SK-N-SH treated with all-trans-retinoic acid at 6 μM for 48 hours (cell line): ENCODE data around the gene C2CD4C.

Experiments
- ATAC-seq: fragments of 200-7000 bp; cut with Tn5 transposase; 3 replicates; pipeline ENCODE4 v1.9.1; 2020; ENCODE audit warnings: mild to moderate bottlenecking, moderate library complexity
- ARNTL ChIP-seq: fragments of 450-650 bp; formaldehyde crosslinking; IDR thresholded peaks from 2 replicates; pipeline ENCODE4 v1.5.0; 2020; ENCODE audit warnings: low read depth, mild to moderate bottlenecking, moderate library complexity, borderline replicate concordance
- BACH2 ChIP-seq: fragments of 250-450 bp; sonication (Bioruptor Pico); IDR thresholded peaks from 2 replicates; pipeline ENCODE4 v1.9.0; 2021; ENCODE audit warnings: mild to moderate bottlenecking, borderline replicate concordance
- CSDC2 ChIP-seq: fragments of 250-450 bp; sonication (Bioruptor Pico); IDR thresholded peaks from 2 replicates; pipeline ENCODE4 v1.5.0; 2020; ENCODE audit warnings: mild to moderate bottlenecking, moderate library complexity
- ESRRG ChIP-seq: fragments of 250-450 bp; sonication (Bioruptor Pico); IDR thresholded peaks from 2 replicates; pipeline ENCODE4 v1.6.1; 2021; ENCODE audit warnings: mild to moderate bottlenecking
- GLIS3 ChIP-seq: fragments of 250-450 bp; sonication (Bioruptor Pico); IDR thresholded peaks from 2 replicates; pipeline ENCODE4 v1.5.0; 2020; ENCODE audit warnings: mild to moderate bottlenecking, moderate library complexity
- ISL1 ChIP-seq: fragments of 250-450 bp; sonication (Bioruptor Pico); IDR thresholded peaks from 2 replicates; pipeline ENCODE4 v2.1.2; 2022; ENCODE audit warnings: mild to moderate bottlenecking, moderate library complexity
- OSR1 ChIP-seq: fragments of 250-450 bp; sonication (Bioruptor Pico); IDR thresholded peaks from 2 replicates; pipeline ENCODE4 v1.8.0; 2022; ENCODE audit warnings: moderate library complexity, mild to moderate bottlenecking, inconsistent platforms
- PPARA ChIP-seq: fragments of 250-450 bp; sonication (Bioruptor Pico); IDR thresholded peaks from 2 replicates; pipeline ENCODE4 v1.5.0; 2020; ENCODE audit warnings: mild to moderate bottlenecking, borderline replicate concordance
- RARB ChIP-seq: fragments of 250-450 bp; sonication (Bioruptor Pico); IDR thresholded peaks from 2 replicates; pipeline ENCODE4 v1.8.0; 2021; ENCODE audit warnings: mild to moderate bottlenecking, moderate library complexity
- TCF4 ChIP-seq: fragments of 250-450 bp; sonication (Bioruptor Pico); IDR thresholded peaks from 2 replicates; pipeline ENCODE4 v1.8.0; 2021; ENCODE audit warnings: mild to moderate bottlenecking, moderate library complexity, borderline replicate concordance
- TOX ChIP-seq: fragments of 250-450 bp; sonication (Bioruptor Pico); IDR thresholded peaks from 2 replicates; pipeline ENCODE4 v1.8.0; 2021; ENCODE audit warnings: mild to moderate bottlenecking, moderate library complexity, borderline replicate concordance
- ZC3H10 ChIP-seq: fragments of 250-450 bp; sonication (Bioruptor Pico); IDR thresholded peaks from 2 replicates; pipeline ENCODE4 v1.5.1; 2021; ENCODE audit warnings: mild to moderate bottlenecking, moderate library complexity
- ZFP3 ChIP-seq: fragments of 250-450 bp; sonication (Bioruptor Pico); IDR thresholded peaks from 2 replicates; pipeline ENCODE4 v1.5.0; 2020; ENCODE audit warnings: mild to moderate bottlenecking, moderate library complexity
- ZNF565 ChIP-seq: fragments of 450-650 bp; formaldehyde crosslinking; conservative IDR thresholded peaks from 2 replicates; pipeline ENCODE4 v1.5.0; 2020; ENCODE audit warnings: low read depth, mild to moderate bottlenecking, moderate library complexity
- ZNF70 ChIP-seq: fragments of 450-650 bp; formaldehyde crosslinking; IDR thresholded peaks from 2 replicates; pipeline ENCODE4 v1.5.0; 2020; ENCODE audit warnings: mild to moderate bottlenecking, moderate library complexity
- ZNF8 ChIP-seq: fragments of 450-650 bp; formaldehyde crosslinking; IDR thresholded peaks from 2 replicates; pipeline ENCODE4 v1.5.0; 2020; ENCODE audit warnings: mild to moderate bottlenecking, moderate library complexity
- TF ChIP-seq, protein P1 (sequence below): fragments of 250-450 bp; sonication (Bioruptor Pico); IDR thresholded peaks from 2 replicates; pipeline ENCODE4 v1.5.1; 2021; ENCODE audit warnings: mild to moderate bottlenecking, moderate library complexity
- TF ChIP-seq, protein P2 (sequence below): fragments of 250-450 bp; sonication (Bioruptor Pico); IDR thresholded peaks from 2 replicates; pipeline ENCODE4 v1.5.0; 2020; ENCODE audit warnings: mild to moderate bottlenecking, moderate library complexity
- TF ChIP-seq, protein P3 (sequence below): fragments of 250-450 bp; sonication (Bioruptor Pico); IDR thresholded peaks from 2 replicates; pipeline ENCODE4 v1.8.0; 2021; ENCODE audit warnings: low read depth, mild to moderate bottlenecking, moderate library complexity, borderline replicate concordance
- TF ChIP-seq, protein P4 (sequence below): fragments of 250-450 bp; sonication (Bioruptor Pico); IDR thresholded peaks from 2 replicates; pipeline ENCODE4 v1.8.0; 2020; ENCODE audit warnings: mild to moderate bottlenecking, moderate library complexity, borderline replicate concordance

Gene C2CD4C

DNA sequence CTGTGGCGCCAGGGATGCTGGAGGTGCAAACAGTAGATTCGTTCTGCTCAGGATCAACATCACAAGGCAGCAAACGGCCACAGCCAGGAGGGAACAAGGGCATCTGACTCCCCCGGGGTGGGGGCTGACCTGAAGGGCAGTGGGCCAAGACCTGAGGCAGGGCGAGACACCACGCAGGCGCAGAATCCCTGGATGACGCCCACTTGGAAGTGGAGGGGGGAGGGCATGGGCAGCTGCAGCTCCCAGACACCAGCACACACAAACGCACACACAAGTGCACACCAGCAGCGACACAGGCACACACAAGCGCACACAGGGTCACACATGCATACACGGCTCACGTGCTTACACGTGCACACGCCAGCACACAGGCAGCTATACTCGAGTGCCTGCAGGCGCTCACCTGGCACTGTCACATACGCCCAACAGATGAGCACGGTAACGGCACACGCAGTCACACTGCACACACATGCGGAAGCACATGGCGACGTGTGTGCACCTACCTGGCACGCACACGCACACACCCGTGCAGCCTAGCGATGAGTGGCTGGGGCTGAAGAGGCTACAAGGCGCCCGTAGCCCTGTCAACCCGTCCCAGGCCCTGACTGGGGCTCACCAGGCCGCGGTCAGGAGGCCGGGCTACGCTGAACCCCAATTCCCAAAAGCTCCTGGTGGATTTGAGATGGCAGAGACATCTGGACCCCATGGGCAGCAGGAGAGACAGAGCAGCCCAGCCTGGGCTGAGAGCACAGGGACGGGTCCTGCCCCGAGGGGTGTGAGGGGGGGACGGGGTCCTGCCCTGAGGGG, 5.5 kb downstream of the C2CD4C start:
- no peak for ATAC-seq

DNA sequence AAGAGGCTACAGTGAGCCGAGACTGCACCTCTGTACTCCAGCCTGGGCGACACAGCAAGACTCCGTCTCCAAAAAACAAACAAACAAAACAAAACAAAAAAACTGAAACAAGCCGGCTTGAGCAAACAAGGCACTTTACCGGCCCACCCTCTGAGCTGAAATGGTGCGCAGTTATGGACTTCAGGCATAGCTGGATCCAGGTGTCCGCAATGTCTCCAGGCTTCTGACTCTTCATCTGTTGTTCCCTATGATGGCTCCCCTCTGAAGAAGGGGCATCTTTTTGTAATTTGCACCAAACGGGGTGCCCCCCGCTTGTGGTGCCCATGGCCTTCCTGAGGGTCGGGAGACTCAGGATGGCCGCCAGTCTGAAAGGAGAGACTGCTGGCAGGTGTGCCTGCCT, 6.2 kb downstream of the C2CD4C start:
- no peak for TF ChIP-seq ARNTL (CRISPR knock-in tag)
- no peak for TF ChIP-seq ISL1 (CRISPR knock-in tag)
- no peak for TF ChIP-seq ZNF8 (CRISPR knock-in tag)
- TF ChIP-seq RARB (CRISPR knock-in tag): no peak
- no peak for TF ChIP-seq BACH2
- no peak for TF ChIP-seq PPARA (CRISPR knock-in tag)
- no peak for TF ChIP-seq ESRRG (CRISPR knock-in tag)
- TF ChIP-seq ZNF70 (CRISPR knock-in tag): no peak
- TF ChIP-seq, protein P1, sequence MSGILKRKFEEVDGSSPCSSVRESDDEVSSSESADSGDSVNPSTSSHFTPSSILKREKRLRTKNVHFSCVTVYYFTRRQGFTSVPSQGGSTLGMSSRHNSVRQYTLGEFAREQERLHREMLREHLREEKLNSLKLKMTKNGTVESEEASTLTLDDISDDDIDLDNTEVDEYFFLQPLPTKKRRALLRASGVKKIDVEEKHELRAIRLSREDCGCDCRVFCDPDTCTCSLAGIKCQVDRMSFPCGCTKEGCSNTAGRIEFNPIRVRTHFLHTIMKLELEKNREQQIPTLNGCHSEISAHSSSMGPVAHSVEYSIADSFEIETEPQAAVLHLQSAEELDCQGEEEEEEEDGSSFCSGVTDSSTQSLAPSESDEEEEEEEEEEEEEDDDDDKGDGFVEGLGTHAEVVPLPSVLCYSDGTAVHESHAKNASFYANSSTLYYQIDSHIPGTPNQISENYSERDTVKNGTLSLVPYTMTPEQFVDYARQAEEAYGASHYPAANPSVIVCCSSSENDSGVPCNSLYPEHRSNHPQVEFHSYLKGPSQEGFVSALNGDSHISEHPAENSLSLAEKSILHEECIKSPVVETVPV (CRISPR knock-in tag): no peak
- no peak for TF ChIP-seq ZFP3 (CRISPR knock-in tag)
- no peak for TF ChIP-seq ZNF565 (CRISPR knock-in tag)
- TF ChIP-seq TOX (CRISPR knock-in tag): no peak
- TF ChIP-seq, protein P2, sequence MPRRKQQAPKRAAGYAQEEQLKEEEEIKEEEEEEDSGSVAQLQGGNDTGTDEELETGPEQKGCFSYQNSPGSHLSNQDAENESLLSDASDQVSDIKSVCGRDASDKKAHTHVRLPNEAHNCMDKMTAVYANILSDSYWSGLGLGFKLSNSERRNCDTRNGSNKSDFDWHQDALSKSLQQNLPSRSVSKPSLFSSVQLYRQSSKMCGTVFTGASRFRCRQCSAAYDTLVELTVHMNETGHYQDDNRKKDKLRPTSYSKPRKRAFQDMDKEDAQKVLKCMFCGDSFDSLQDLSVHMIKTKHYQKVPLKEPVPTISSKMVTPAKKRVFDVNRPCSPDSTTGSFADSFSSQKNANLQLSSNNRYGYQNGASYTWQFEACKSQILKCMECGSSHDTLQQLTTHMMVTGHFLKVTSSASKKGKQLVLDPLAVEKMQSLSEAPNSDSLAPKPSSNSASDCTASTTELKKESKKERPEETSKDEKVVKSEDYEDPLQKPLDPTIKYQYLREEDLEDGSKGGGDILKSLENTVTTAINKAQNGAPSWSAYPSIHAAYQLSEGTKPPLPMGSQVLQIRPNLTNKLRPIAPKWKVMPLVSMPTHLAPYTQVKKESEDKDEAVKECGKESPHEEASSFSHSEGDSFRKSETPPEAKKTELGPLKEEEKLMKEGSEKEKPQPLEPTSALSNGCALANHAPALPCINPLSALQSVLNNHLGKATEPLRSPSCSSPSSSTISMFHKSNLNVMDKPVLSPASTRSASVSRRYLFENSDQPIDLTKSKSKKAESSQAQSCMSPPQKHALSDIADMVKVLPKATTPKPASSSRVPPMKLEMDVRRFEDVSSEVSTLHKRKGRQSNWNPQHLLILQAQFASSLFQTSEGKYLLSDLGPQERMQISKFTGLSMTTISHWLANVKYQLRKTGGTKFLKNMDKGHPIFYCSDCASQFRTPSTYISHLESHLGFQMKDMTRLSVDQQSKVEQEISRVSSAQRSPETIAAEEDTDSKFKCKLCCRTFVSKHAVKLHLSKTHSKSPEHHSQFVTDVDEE: no peak
- TF ChIP-seq, protein P3, sequence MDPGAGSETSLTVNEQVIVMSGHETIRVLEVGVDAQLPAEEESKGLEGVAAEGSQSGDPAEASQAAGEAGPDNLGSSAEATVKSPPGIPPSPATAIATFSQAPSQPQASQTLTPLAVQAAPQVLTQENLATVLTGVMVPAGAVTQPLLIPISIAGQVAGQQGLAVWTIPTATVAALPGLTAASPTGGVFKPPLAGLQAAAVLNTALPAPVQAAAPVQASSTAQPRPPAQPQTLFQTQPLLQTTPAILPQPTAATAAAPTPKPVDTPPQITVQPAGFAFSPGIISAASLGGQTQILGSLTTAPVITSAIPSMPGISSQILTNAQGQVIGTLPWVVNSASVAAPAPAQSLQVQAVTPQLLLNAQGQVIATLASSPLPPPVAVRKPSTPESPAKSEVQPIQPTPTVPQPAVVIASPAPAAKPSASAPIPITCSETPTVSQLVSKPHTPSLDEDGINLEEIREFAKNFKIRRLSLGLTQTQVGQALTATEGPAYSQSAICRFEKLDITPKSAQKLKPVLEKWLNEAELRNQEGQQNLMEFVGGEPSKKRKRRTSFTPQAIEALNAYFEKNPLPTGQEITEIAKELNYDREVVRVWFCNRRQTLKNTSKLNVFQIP (CRISPR knock-in tag): no peak
- TF ChIP-seq, protein P4, sequence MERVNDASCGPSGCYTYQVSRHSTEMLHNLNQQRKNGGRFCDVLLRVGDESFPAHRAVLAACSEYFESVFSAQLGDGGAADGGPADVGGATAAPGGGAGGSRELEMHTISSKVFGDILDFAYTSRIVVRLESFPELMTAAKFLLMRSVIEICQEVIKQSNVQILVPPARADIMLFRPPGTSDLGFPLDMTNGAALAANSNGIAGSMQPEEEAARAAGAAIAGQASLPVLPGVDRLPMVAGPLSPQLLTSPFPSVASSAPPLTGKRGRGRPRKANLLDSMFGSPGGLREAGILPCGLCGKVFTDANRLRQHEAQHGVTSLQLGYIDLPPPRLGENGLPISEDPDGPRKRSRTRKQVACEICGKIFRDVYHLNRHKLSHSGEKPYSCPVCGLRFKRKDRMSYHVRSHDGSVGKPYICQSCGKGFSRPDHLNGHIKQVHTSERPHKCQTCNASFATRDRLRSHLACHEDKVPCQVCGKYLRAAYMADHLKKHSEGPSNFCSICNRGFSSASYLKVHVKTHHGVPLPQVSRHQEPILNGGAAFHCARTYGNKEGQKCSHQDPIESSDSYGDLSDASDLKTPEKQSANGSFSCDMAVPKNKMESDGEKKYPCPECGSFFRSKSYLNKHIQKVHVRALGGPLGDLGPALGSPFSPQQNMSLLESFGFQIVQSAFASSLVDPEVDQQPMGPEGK (CRISPR knock-in tag): no peak
- TF ChIP-seq ZC3H10 (CRISPR knock-in tag): no peak
- TF ChIP-seq OSR1: no peak
- TF ChIP-seq TCF4 (CRISPR knock-in tag): no peak
- ATAC-seq: no peak

More for the DNA sequence above, 5.5 kb downstream of the C2CD4C start:
- TF ChIP-seq, protein P1 (CRISPR knock-in tag): no peak
- TF ChIP-seq ARNTL (CRISPR knock-in tag): no peak
- no peak for TF ChIP-seq TCF4 (CRISPR knock-in tag)
- TF ChIP-seq RARB (CRISPR knock-in tag): no peak
- TF ChIP-seq ISL1 (CRISPR knock-in tag): no peak
- TF ChIP-seq CSDC2: no peak
- TF ChIP-seq ZNF8 (CRISPR knock-in tag): no peak
- no peak for TF ChIP-seq GLIS3
- no peak for TF ChIP-seq TOX (CRISPR knock-in tag)
- TF ChIP-seq, all 23 proteins: peak for 0
